ENCODE measurements around the gene FAM229B.

FAM229B gene

DNA sequence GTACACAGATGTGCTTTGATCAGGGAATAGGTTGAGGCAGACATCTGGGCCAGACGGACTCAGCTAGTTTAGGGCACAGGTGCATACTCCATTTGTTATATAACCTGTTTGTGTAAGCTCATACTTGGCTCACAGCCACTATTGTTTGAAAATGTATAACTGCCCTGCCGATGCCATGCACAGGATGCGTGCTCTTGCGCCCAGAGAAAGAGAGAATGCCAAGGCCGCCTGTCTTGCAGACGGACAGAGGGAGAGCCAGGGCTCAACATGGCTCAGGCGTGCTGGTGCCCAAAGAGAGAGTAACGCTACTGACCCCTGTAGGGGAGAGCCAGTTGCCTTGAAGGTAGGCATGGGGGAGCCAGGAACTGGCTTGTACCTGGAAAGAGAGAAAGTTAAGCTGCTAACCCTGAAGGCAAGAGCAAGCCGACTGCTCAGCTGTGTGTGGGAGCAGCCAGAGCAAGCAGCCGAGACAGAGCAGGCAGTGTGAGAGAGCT, 57.7 kb downstream of the FAM229B start:
- DNase-seq = no peak

GRCh38 chr6:112148103-112148502, 60.7 kb downstream of the FAM229B start:
- DNase-seq = no peak

DNA sequence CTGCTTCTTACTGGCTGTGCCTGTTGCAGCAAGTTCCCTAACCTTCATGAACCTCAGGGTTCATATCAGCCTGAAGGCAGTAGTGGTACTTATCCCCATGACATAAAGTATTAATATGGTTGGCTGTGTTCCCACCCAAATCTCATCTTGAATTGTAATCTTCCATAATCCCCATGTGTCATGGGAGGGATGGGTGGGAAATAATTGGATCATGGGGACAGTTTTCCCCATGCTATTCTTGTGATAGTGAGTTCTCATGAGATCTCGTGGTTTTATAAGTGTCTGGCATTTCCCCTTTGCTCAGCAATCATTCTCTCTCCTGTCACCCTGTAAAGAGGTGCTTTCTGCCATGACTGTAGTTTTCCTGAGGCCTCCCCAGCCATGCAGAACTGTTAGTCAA, 61.8 kb downstream of the FAM229B start:
- DNase-seq = no peak

DNA sequence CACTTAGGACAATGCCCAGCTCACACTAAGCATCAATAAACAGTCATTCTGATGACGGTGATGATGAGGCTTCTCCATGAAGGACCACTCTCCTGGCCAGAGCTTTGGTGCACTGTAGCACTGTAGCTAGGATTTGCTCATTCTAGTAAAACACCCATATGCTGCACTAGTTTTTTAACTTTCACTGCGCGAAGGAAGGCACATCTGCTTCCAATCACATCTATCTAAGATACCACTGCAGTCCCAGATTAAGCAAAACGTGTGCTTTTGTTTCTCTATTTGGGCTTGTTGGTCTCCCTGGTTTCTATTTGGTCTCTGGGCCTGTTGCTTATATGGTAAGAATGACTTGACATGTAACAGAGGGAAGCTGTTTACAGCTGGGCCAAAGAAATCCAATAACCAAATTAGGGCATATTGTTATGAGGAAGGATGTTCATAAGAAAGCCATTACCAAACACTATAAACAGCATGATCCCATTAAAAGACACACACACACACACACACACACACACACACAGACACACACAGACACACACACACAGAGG, 62.4 kb downstream of the FAM229B start:
- DNase-seq = no peak

DNA sequence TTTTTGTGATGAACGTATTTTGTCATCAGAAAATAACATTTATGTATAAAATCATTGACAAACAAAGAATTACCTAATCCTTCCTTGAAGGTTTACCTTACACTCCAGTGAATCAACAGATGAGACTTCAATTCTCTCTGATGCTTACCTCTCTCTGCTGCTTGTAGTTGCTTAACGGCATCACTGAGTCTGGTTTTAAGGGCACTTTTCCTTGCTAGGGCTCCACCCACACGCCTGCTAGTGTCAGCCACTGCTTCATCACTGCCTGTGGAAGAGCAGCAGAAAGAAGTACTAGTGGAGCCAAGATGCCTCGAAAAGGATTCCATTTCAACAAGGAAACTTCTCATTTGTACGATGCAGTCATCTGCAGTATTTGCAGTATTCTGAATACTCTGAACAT, 63.0 kb downstream of the FAM229B start:
- no peak for DNase-seq
